ENCODE measurements around the gene CFAP107.

DNA sequence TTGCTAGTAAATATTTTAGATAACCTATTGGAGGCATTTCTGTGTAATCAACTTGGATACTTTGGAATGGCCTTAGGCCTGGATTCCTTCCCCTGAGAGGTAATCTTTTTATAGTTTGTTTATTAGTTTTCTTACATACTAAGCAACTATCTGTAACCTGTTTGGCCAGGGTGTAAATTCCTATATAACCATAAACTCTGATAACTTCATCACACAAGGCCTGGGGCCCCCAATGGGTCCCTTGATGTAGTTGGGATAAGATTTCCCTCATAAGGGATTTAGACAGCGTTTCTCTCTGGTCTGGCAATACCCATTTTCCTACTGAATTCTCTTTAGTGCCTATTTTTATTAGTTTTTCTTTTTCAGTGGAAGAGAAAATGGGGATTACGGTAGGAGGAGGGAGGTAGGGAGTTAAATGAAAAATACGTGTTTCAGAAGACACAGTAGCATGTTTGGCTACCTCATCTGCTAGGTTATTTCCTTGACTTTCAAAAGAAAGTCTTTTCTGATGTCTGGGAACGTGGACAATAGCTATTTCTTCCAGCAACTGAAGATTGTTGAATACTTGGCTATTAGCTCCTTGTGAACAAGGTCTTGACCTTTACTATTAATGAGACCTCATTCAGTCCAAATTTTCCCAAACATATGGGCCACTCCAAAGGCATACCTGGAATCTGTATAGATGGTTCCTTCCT lies 37.5 kb upstream of the CFAP107 start:
- TF ChIP-seq, protein P1, sequence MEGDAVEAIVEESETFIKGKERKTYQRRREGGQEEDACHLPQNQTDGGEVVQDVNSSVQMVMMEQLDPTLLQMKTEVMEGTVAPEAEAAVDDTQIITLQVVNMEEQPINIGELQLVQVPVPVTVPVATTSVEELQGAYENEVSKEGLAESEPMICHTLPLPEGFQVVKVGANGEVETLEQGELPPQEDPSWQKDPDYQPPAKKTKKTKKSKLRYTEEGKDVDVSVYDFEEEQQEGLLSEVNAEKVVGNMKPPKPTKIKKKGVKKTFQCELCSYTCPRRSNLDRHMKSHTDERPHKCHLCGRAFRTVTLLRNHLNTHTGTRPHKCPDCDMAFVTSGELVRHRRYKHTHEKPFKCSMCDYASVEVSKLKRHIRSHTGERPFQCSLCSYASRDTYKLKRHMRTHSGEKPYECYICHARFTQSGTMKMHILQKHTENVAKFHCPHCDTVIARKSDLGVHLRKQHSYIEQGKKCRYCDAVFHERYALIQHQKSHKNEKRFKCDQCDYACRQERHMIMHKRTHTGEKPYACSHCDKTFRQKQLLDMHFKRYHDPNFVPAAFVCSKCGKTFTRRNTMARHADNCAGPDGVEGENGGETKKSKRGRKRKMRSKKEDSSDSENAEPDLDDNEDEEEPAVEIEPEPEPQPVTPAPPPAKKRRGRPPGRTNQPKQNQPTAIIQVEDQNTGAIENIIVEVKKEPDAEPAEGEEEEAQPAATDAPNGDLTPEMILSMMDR (IDR thresholded peaks at IDR 0.05; ENCODE audit: low read depth, low read length): no peak
- no peak for TF ChIP-seq EZH2phosphoT487 (IDR thresholded peaks at IDR 0.05; ENCODE audit: low read depth)
